ENCODE measurements around the gene RNF149. TPM values are rescaled to one million over a fixed set of nuclear protein-coding genes. Genes with fewer than 3 reads are reported as not detected.

The RNF149 gene, protein sequence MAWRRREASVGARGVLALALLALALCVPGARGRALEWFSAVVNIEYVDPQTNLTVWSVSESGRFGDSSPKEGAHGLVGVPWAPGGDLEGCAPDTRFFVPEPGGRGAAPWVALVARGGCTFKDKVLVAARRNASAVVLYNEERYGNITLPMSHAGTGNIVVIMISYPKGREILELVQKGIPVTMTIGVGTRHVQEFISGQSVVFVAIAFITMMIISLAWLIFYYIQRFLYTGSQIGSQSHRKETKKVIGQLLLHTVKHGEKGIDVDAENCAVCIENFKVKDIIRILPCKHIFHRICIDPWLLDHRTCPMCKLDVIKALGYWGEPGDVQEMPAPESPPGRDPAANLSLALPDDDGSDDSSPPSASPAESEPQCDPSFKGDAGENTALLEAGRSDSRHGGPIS
- total RNA-seq: 124 and 147 TPM in 2 replicates

DNA sequence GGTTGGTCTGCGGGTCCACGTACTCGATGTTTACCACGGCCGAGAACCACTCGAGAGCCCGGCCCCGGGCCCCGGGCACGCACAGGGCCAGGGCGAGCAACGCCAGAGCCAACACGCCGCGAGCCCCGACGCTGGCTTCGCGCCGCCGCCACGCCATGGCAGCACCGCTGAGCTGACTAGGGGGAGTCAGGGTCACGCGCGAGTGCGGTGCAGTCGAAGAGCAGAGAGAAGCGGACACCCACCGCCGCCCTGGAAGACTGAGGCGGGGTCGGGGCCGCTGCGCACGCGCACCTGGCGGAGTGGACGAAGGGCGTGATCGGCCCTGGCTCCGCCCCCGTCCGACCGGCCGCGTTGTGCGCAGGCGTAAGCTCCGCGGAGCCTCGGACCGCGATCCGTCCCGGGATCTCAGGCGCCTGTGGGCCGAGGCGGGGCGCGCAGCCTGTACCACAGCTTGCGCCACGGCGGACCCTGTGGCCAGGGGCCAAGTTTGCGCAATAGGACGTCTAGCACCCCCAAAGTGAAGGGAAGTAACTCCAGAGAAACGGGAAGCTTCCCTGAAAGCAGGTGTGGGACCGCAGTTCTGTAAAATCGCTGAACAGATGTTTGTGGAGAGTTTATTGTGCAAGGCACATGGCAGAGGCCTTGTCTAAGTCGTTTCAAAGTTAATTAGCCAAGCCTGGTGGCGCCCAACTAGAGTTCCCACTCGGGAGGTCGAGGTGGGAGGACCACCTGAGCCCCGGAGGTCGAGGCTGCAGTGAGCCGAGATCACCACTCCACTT is at the start of gene RNF149:
Gene RNF149, minus strand, starts transcription at position 270 of the 779 bp plus-strand sequence. Its CDS starts 113 bp downstream, at position 157.

DNA sequence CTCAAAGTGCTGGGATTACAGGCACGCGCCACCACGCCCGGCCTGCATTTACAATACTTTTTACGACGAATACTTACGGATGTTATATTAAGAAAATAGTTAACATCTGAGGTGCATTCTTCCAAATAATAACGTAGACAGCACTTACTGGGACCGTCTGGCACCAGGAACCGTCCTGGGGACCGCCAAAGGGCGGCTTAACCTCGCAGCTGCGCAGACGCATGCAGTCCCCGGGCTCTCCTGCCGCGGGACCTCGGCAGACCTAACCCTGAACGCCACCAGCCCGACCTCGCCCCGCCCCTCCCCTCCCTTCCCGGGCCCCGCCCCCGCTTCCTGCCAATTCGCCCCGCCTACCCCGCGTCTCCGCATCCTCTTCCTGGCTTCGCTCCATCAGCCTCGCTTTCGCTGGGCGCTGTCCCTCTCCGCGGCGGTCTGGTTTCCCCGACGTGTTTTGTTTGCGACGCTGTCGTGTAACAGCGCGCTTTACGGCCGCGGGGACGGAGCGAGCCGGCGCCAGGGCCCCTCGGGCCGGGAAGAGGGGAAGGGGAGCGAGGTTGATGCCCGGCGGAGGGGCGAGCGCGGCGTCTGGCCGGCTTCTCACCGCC is 56.0 kb downstream of the RNF149 start, which contains the start of gene CNOT11:
Gene CNOT11, plus strand, starts transcription at position 479 of the 605 bp plus-strand sequence. Its CDS starts 79 bp downstream, at position 558.

Other genes with a start within 250 kb of the RNF149 start
- gene TBC1D8, start 157.3 kb downstream of the RNF149 start, total RNA-seq: 14.7 and 39.9 TPM in 2 replicates
- gene CNOT11, start 55.8 kb downstream of the RNF149 start, total RNA-seq: 22.8 and 26.0 TPM in 2 replicates
- 1.1 and 1.7 TPM in 2 replicates for gene CREG2, start 78.8 kb upstream of the RNF149 start, total RNA-seq
- not detected in 2 replicates for gene RFX8, start 166.4 kb upstream of the RNF149 start, total RNA-seq